CD4-positive, alpha-beta T cell (primary cell): ENCODE results near the gene NTN1. TPM values are rescaled to one million over a fixed set of nuclear protein-coding genes. Genes with fewer than 3 reads are reported as not detected.

Experiments
- ATAC-seq: fragments of 200-7000 bp; cut with Tn5 transposase; one replicate; pipeline ENCODE4 v1.10.0; 2022; ENCODE audit warnings: mild to moderate bottlenecking; ENCODE audit not compliant: poor library complexity
- CTCF ChIA-PET: fragments of 350-600 bp; sonication (Branson Sonifier 250); formaldehyde crosslinking; loops from one replicate; lab custom pipeline; 2021; ENCODE audit warnings: antibody characterized with exemption, inconsistent platforms; lab: Charles Lee
- POLR2A ChIA-PET: fragments of 350-600 bp; sonication (Branson Sonifier 250); formaldehyde crosslinking; loops from one replicate; lab custom pipeline; 2021; ENCODE audit warnings: antibody characterized with exemption, inconsistent platforms; lab: Charles Lee
- DNase-seq, 14 experiments: peaks; one replicate each; pipeline ENCODE4 v3.0.0-alpha.2; 2013 to 2020; ENCODE audit warnings: mixed read lengths in 2 of 14
- H3K27ac ChIP-seq, 2 donors: one replicate each; pipeline versions ENCODE4 v1.5.1 to v1.7.0; 2013; ENCODE audit warnings: low read length in 2 of 2, low read depth in 1 of 2, mild to moderate bottlenecking in 1 of 2
- H3K27me3 ChIP-seq, 2 experiments: 1 replicate in 1 of 2; 2 replicates in 1 of 2; pipeline versions ENCODE4 v1.6.1 to v1.7.0; 2013; ENCODE audit warnings: low read length in 2 of 2, control low read depth in 1 of 2, mild to moderate bottlenecking in 1 of 2, moderate library complexity in 1 of 2; ENCODE audit not compliant: insufficient read depth in 2 of 2, control insufficient read depth in 1 of 2
- H3K36me3 ChIP-seq: one replicate; pipeline ENCODE4 v1.6.1; 2013; ENCODE audit warnings: low read length, control low read depth; ENCODE audit not compliant: insufficient read depth
- H3K4me1 ChIP-seq: one replicate; pipeline ENCODE4 v1.6.1; 2013; ENCODE audit warnings: low read length, control low read depth; ENCODE audit not compliant: insufficient read depth
- H3K4me3 ChIP-seq: one replicate; pipeline ENCODE4 v1.5.1; 2013; ENCODE audit warnings: mild to moderate bottlenecking, low read length, moderate library complexity
- H3K9me3 ChIP-seq, 2 experiments: 1 replicate in 1 of 2; 2 replicates in 1 of 2; pipeline versions ENCODE4 v1.6.1 to v1.7.0; 2013; ENCODE audit warnings: low read length in 2 of 2, mild to moderate bottlenecking in 2 of 2, control low read depth in 1 of 2, moderate library complexity in 1 of 2; ENCODE audit not compliant: control insufficient read depth in 1 of 2, insufficient read depth in 1 of 2
- H3K27ac Mint-ChIP-seq: one replicate; pipeline ENCODE4 v1.8.0; 2020; ENCODE audit warnings: mixed read lengths
- H3K27me3 Mint-ChIP-seq: one replicate; pipeline ENCODE4 v1.8.0; 2021; ENCODE audit warnings: mixed read lengths
- H3K36me3 Mint-ChIP-seq: one replicate; pipeline ENCODE4 v1.8.0; 2021; ENCODE audit warnings: low read depth, mixed read lengths
- H3K4me1 Mint-ChIP-seq: one replicate; pipeline ENCODE4 v1.8.0; 2021; ENCODE audit warnings: low read depth, mixed read lengths
- H3K4me3 Mint-ChIP-seq: one replicate; pipeline ENCODE4 v1.8.0; 2020; ENCODE audit warnings: mild to moderate bottlenecking, mixed read lengths
- H3K9me3 Mint-ChIP-seq: one replicate; pipeline ENCODE4 v1.8.0; 2020; ENCODE audit warnings: mixed read lengths
- CTCF ChIP-seq: fragments of 200-600 bp; IDR thresholded peaks from one replicate; pipeline ENCODE4 v1.8.0; 2022; ENCODE audit warnings: antibody characterized with exemption, mild to moderate bottlenecking
- intact Hi-C, 2 experiments: fragments of 100-400 bp; cut with DNase I in 1 of 2; cut with micrococcal nuclease in 1 of 2; formaldehyde crosslinking; loops; one replicate each; pipeline versions ENCODE4 v1.15.1 to v1.9.0; 2023 to 2025; cut with DNase I, micrococcal nuclease
- total RNA-seq, 174 experiments: library from RNA in 2 of 174; stranded (reverse) in 2 of 174; gene quantifications; one replicate each; pipeline ENCODE4 v1.2.3 and lab custom pipeline; 2021 to 2026

NTN1 gene
- total RNA-seq, 2 experiments from 2014 or later, result 0.08 to 0.14 TPM

- Mint-ChIP-seq H3K4me1 (peaks cover 4% of the 10 kb centered on the region), H3K36me3 (no peaks in the 10 kb centered on the region), H3K9me3 (no peaks in the 10 kb centered on the region), H3K27ac (no peak overlapping the region), H3K4me3 (no peak overlapping the region), H3K27me3 (no peaks in the 10 kb centered on the region)
- no peak for ATAC-seq
- H3K36me3 ChIP-seq, result peaks cover 2% of the 10 kb centered on the region
- intact Hi-C loops, result no loop called here
- ChIA-PET POLR2A (no interaction called here), CTCF (interaction anchor here (1.8 kb wide), 1 partner anchor 9 kb away, joined by 9 read pairs; no protein-coding TSS in a partner anchor)
- no peak for TF ChIP-seq CTCF
- no peak for DNase-seq
- H3K4me3 ChIP-seq, result no peak overlapping the region
- H3K27ac ChIP-seq, result no peak overlapping the region
- no peaks in the 10 kb centered on the region for H3K4me1 ChIP-seq
- no peaks in the 10 kb centered on the region for H3K9me3 ChIP-seq
- no peaks in the 10 kb centered on the region for H3K27me3 ChIP-seq
Measured at GRCh38 chr17:9283909-9284308, 262.6 kb downstream of the NTN1 start.

DNA sequence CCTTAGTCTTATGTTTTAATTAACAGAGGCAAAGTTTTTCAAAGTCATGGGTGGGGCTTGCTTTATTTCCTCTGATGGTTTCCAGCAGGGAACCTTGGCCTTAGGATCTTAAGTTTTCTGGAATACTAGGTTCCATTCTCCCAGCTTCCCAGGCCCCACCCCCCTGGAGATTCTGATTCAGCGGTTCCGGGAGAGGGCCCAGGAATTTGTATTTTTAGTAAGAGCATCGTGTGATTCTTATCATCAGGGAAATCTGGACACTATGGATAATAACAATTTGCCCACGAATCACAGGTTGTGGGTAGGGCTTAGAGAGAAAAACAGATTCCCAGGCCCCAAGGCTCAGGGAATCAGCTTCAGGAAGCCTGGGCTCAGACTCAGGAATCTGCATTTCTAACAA is 263.6 kb downstream of the NTN1 start:
- H3K4me1 ChIP-seq, result no peaks in the 10 kb centered on the region
- H3K4me3 ChIP-seq, result no peak overlapping the region
- Mint-ChIP-seq H3K27me3 (no peaks in the 10 kb centered on the region), H3K4me1 (peaks cover 14% of the 10 kb centered on the region), H3K27ac (no peak overlapping the region), H3K36me3 (no peaks in the 10 kb centered on the region), H3K4me3 (no peak overlapping the region), H3K9me3 (no peaks in the 10 kb centered on the region)
- H3K27ac ChIP-seq, result no peak overlapping the region
- H3K27me3 ChIP-seq, result no peaks in the 10 kb centered on the region
- ATAC-seq (no peak), DNase-seq (no peak)
- ChIA-PET POLR2A (no interaction called here), CTCF (interaction anchor here (1.8 kb wide), 1 partner anchor 8 kb away, joined by 9 read pairs; no protein-coding TSS in a partner anchor)
- H3K36me3 ChIP-seq, result peaks cover 2% of the 10 kb centered on the region
- intact Hi-C loops, result no loop called here
- no peaks in the 10 kb centered on the region for H3K9me3 ChIP-seq
- TF ChIP-seq CTCF, result no peak

DNA sequence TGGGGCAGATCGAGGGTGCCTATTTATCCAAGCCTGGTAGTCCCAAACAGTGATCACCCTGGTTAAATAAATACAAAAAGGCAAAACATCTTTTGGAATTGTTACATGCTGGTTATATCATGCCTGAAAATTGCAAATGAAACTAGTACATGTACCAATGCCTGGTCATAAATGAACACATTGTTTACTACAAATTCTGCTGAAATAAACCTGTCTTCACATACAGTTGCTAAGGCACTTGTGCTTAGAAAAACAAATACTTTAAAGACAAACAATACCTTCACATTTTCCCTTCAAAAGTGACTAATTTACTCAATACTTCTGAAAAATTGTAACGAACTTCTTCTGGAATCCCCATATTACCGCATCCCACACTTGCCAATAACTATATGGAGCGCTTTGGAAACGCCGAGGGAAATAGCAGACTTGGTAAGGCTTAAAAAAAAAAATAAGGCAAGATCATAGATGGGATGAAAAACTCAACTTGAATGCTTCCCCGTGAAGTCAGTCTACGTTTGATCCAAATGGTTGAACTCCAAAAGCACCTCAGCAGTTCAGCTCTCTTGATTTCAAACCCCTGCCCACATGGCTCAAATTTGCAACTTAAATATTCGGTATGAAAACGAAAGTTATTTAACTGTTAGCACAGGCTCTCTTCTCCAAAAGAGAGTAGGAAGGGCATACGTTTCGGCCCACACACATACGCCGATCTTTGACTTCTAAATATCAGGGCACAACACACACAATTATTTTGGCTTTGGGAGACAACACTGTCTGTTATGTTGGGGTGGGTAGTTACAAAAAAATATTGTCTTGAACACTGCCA is 264.5 kb downstream of the NTN1 start:
- H3K4me3 ChIP-seq, result no peak overlapping the region
- ATAC-seq (no peak), DNase-seq (no peak)
- H3K9me3 ChIP-seq, result no peaks in the 10 kb centered on the region
- peaks cover 2% of the 10 kb centered on the region for H3K36me3 ChIP-seq
- intact Hi-C loops, result no loop called here
- ChIA-PET POLR2A (no interaction called here), CTCF (no interaction called here)
- peaks cover 23% of the 10 kb centered on the region for H3K4me1 Mint-ChIP-seq
- no peaks in the 10 kb centered on the region for H3K27me3 Mint-ChIP-seq
- TF ChIP-seq CTCF, result no peak
- H3K4me3 Mint-ChIP-seq, result no peak overlapping the region
- no peaks in the 10 kb centered on the region for H3K27me3 ChIP-seq
- no peaks in the 10 kb centered on the region for H3K9me3 Mint-ChIP-seq
- no peaks in the 10 kb centered on the region for H3K36me3 Mint-ChIP-seq
- no peak overlapping the region for H3K27ac Mint-ChIP-seq
- no peak overlapping the region for H3K27ac ChIP-seq
- H3K4me1 ChIP-seq, result peaks cover 5% of the 10 kb centered on the region
